WTC11 (cell line): ENCODE measurements around the gene LGMN. TPM values are rescaled to one million over a fixed set of nuclear protein-coding genes. Genes with fewer than 3 reads are reported as not detected.

Experiments used
- ATAC-seq: fragments of 200-7000 bp; cut with Tn5 transposase; 2 replicates; pipeline ENCODE4 v1.10.0; 2021; ENCODE audit warnings: mild to moderate bottlenecking, moderate library complexity
- CTCF ChIA-PET: fragments of 300-600 bp; sonication (Branson Sonifier 250); formaldehyde crosslinking; loops from one replicate; lab custom pipeline; 2021; ENCODE audit warnings: antibody characterized with exemption; lab: Charles Lee
- POLR2A ChIA-PET: fragments of 350-600 bp; sonication (Branson Sonifier 250); formaldehyde crosslinking; loops from one replicate; lab custom pipeline; 2021; ENCODE audit warnings: antibody characterized with exemption; lab: Charles Lee
- DNase-seq: peaks from one replicate; pipeline ENCODE4 v3.0.0; 2021; ENCODE audit warnings: low spot score
- H3K27ac Mint-ChIP-seq: 2 replicates; pipeline ENCODE4 v1.8.0; 2021; ENCODE audit warnings: mixed read lengths
- H3K27me3 Mint-ChIP-seq: 2 replicates; pipeline ENCODE4 v1.8.0; 2021; ENCODE audit warnings: low read depth, mild to moderate bottlenecking, moderate library complexity, mixed read lengths
- H3K36me3 Mint-ChIP-seq: 2 replicates; pipeline ENCODE4 v1.8.0; 2021; ENCODE audit warnings: mixed read lengths
- H3K4me1 Mint-ChIP-seq: 2 replicates; pipeline ENCODE4 v1.8.0; 2022; ENCODE audit warnings: mixed read lengths
- H3K4me3 Mint-ChIP-seq: 2 replicates; pipeline ENCODE4 v1.8.0; 2021; ENCODE audit warnings: mild to moderate bottlenecking, moderate library complexity, mixed read lengths
- H3K9me3 Mint-ChIP-seq: 2 replicates; pipeline ENCODE4 v1.8.0; 2021; ENCODE audit warnings: mixed read lengths
- ATF1 ChIP-seq: sonication (generic); formaldehyde crosslinking; IDR thresholded peaks from 2 replicates; pipeline ENCODE4 v1.8.1; 2023; ENCODE audit warnings: mild to moderate bottlenecking, moderate library complexity, missing genetic modification reagents
- CREM ChIP-seq: sonication (generic); formaldehyde crosslinking; IDR thresholded peaks from 2 replicates; pipeline ENCODE4 v1.8.1; 2022; ENCODE audit warnings: mild to moderate bottlenecking, missing genetic modification reagents, moderate library complexity
- E2F1 ChIP-seq: sonication (generic); formaldehyde crosslinking; IDR thresholded peaks from 2 replicates; pipeline ENCODE4 v1.8.0; 2022; ENCODE audit warnings: mild to moderate bottlenecking, missing genetic modification reagents
- E2F5 ChIP-seq: sonication (generic); formaldehyde crosslinking; IDR thresholded peaks from 2 replicates; pipeline ENCODE4 v1.8.1; 2022; ENCODE audit warnings: mild to moderate bottlenecking, moderate library complexity, missing genetic modification reagents
- EMX1 ChIP-seq: fragments of 250-450 bp; sonication (Bioruptor Pico); IDR thresholded peaks from 2 replicates; pipeline ENCODE4 v1.8.0; 2021; ENCODE audit warnings: mild to moderate bottlenecking
- FOXJ3 ChIP-seq: sonication (generic); formaldehyde crosslinking; IDR thresholded peaks from 2 replicates; pipeline ENCODE4 v1.9.0; 2021; ENCODE audit warnings: missing genetic modification reagents, mild to moderate bottlenecking, borderline replicate concordance
- HMGXB4 ChIP-seq: sonication (generic); formaldehyde crosslinking; IDR thresholded peaks from 2 replicates; pipeline ENCODE4 v1.8.1; 2023; ENCODE audit warnings: mild to moderate bottlenecking, moderate library complexity, missing genetic modification reagents
- JUN ChIP-seq: sonication (generic); formaldehyde crosslinking; IDR thresholded peaks from 2 replicates; pipeline ENCODE4 v1.8.0; 2023; ENCODE audit warnings: mild to moderate bottlenecking, missing genetic modification reagents
- MAX ChIP-seq: sonication (generic); formaldehyde crosslinking; IDR thresholded peaks from 2 replicates; pipeline ENCODE4 v1.8.0; 2022; ENCODE audit warnings: mild to moderate bottlenecking, missing genetic modification reagents
- MYBL2 ChIP-seq: sonication (generic); formaldehyde crosslinking; IDR thresholded peaks from 2 replicates; pipeline ENCODE4 v1.8.1; 2023; ENCODE audit warnings: mild to moderate bottlenecking, moderate library complexity, missing genetic modification reagents
- RORB ChIP-seq: fragments of 250-450 bp; sonication (Bioruptor Pico); IDR thresholded peaks from 2 replicates; pipeline ENCODE4 v1.9.0; 2021; ENCODE audit warnings: mild to moderate bottlenecking
- SMAD3 ChIP-seq: sonication (generic); formaldehyde crosslinking; IDR thresholded peaks from 2 replicates; pipeline ENCODE4 v1.8.0; 2022; ENCODE audit warnings: missing genetic modification reagents, mild to moderate bottlenecking, borderline replicate concordance
- SP1 ChIP-seq: sonication (generic); formaldehyde crosslinking; conservative IDR thresholded peaks from 2 replicates; pipeline ENCODE4 v1.8.1; 2022; ENCODE audit warnings: missing genetic modification reagents
- TCF7 ChIP-seq: sonication (generic); formaldehyde crosslinking; IDR thresholded peaks from 2 replicates; pipeline ENCODE4 v1.8.0; 2022; ENCODE audit warnings: mild to moderate bottlenecking, low read depth, missing genetic modification reagents, moderate library complexity
- ZBTB43 ChIP-seq: sonication (generic); formaldehyde crosslinking; IDR thresholded peaks from 2 replicates; pipeline ENCODE4 v1.8.1; 2023; ENCODE audit warnings: mild to moderate bottlenecking, missing genetic modification reagents
- ZNF317 ChIP-seq: sonication (generic); formaldehyde crosslinking; IDR thresholded peaks from 2 replicates; pipeline ENCODE4 v1.8.1; 2023; ENCODE audit warnings: low read depth, mild to moderate bottlenecking, moderate library complexity, missing genetic modification reagents, borderline replicate concordance
- ZNF416 ChIP-seq: fragments of 250-450 bp; sonication (Bioruptor Pico); IDR thresholded peaks from 2 replicates; pipeline ENCODE4 v1.9.0; 2021; ENCODE audit warnings: mild to moderate bottlenecking, inconsistent platforms
- ZNF423 ChIP-seq: fragments of 250-450 bp; sonication (Bioruptor Pico); IDR thresholded peaks from 2 replicates; pipeline ENCODE4 v2.1.2; 2022; ENCODE audit warnings: mild to moderate bottlenecking, moderate library complexity
- ZNF512 ChIP-seq: sonication (generic); formaldehyde crosslinking; IDR thresholded peaks from 2 replicates; pipeline ENCODE4 v1.8.1; 2022; ENCODE audit warnings: missing genetic modification reagents, borderline replicate concordance
- total RNA-seq: library from RNA; stranded (reverse); gene quantifications from 3 replicates; pipeline ENCODE4 v1.2.3, GENCODE V29; 2021

Gene LGMN
- total RNA-seq, 1 experiment from 2014 or later: 55.7 TPM

- ChIA-PET CTCF (interaction anchor here (1.0 kb wide), 1 partner anchor 19 kb away, joined by 3 read pairs; no protein-coding TSS in a partner anchor), POLR2A (no interaction called here)
- Mint-ChIP-seq H3K27me3 (no peaks in the 10 kb centered on the region; the same call in 1 of the 2 replicates), H3K36me3 (no peaks in the 10 kb centered on the region; the same call in 1 of the 2 replicates), H3K4me1 (peaks cover 14% of the 10 kb centered on the region), H3K9me3 (no peaks in the 10 kb centered on the region), H3K27ac (no peak overlapping the region), H3K4me3 (no peak overlapping the region)
- no peak for TF ChIP-seq CREM (CRISPR knock-in tag)
- TF ChIP-seq FOXJ3 (CRISPR knock-in tag): no peak
- TF ChIP-seq E2F5 (CRISPR knock-in tag): no peak
- DNase-seq: no peak
- no peak for ATAC-seq
Observed at GRCh38 chr14:92663049-92663448, 85.4 kb downstream of the LGMN start.

GRCh38 chr14:92660571-92660970 lies 87.9 kb downstream of the LGMN start:
- no peaks in the 10 kb centered on the region; the same call in 1 of the 2 replicates for H3K36me3 Mint-ChIP-seq
- H3K9me3 Mint-ChIP-seq: no peaks in the 10 kb centered on the region
- TF ChIP-seq CREM (CRISPR knock-in tag) (no peak), SP1 (CRISPR knock-in tag) (no peak), ZNF416 (CRISPR knock-in tag) (no peak)
- ChIA-PET CTCF (no interaction called here), POLR2A (no interaction called here)
- peaks cover 8% of the 10 kb centered on the region for H3K4me1 Mint-ChIP-seq
- ATAC-seq (no peak), DNase-seq (no peak)
- no peak overlapping the region for H3K27ac Mint-ChIP-seq
- H3K4me3 Mint-ChIP-seq: no peak overlapping the region
- no peaks in the 10 kb centered on the region; the same call in 1 of the 2 replicates for H3K27me3 Mint-ChIP-seq

- H3K27ac Mint-ChIP-seq: no peak overlapping the region
- H3K4me3 Mint-ChIP-seq: no peak overlapping the region
- no peaks in the 10 kb centered on the region for H3K9me3 Mint-ChIP-seq
- TF ChIP-seq ZNF423 (CRISPR knock-in tag): no peak
- no peak for TF ChIP-seq TCF7
- TF ChIP-seq ZNF512 (CRISPR knock-in tag): no peak
- no peak for TF ChIP-seq ZBTB43 (CRISPR knock-in tag)
- no peak for TF ChIP-seq MAX (CRISPR knock-in tag)
- no peak for TF ChIP-seq RORB (CRISPR knock-in tag)
- TF ChIP-seq ATF1 (CRISPR knock-in tag): no peak
- no peak for TF ChIP-seq ZNF317 (CRISPR knock-in tag)
- TF ChIP-seq HMGXB4 (CRISPR knock-in tag): no peak
- TF ChIP-seq MYBL2 (CRISPR knock-in tag): no peak
- TF ChIP-seq JUN (CRISPR knock-in tag): no peak
- no peak for TF ChIP-seq EMX1 (CRISPR knock-in tag)
- TF ChIP-seq E2F5 (CRISPR knock-in tag): no peak
- no peak for TF ChIP-seq SMAD3 (CRISPR knock-in tag)
- TF ChIP-seq E2F1 (CRISPR knock-in tag): no peak
- no peaks in the 10 kb centered on the region; the same call in 1 of the 2 replicates for H3K27me3 Mint-ChIP-seq
- peaks cover 8% of the 10 kb centered on the region for H3K4me1 Mint-ChIP-seq
- DNase-seq (no peak), ATAC-seq (no peak)
- H3K36me3 Mint-ChIP-seq: no peaks in the 10 kb centered on the region; the same call in 1 of the 2 replicates
- ChIA-PET POLR2A (no interaction called here), CTCF (interaction anchor here (0.9 to 1.3 kb wide), 3 partner anchors 21 to 55 kb away, joined by 3 to 6 read pairs (median 3); no protein-coding TSS in a partner anchor)
Observed at GRCh38 chr14:92659765-92660561, 88.5 kb downstream of the LGMN start.
